Inflammatory macrophage (primary cell): ENCODE measurements around the gene ZNF430.
A peak's percentile ranks its signal among the peaks of the same experiment; 100 is the strongest.
"Not testable (repeated sequence)": the region's sequence is repeated elsewhere in the genome, so short reads cannot be mapped to it uniquely, and the experiment has no call there.

Experiments
- DNase-seq, 2 donors: peaks; one replicate each; pipeline ENCODE4 v3.0.0-alpha.2; 2020 to 2022
- total RNA-seq, 18 experiments: gene quantifications; one replicate each; lab custom pipeline; 2026; ENCODE audit warnings: mixed read lengths in 6 of 18, inconsistent platforms in 2 of 18; lab: John Stamatoyannopoulos, UW

ZNF430 gene
- total RNA-seq: 25.5 to 82.7 (median 43.2) reads per million in 18 experiments

DNA sequence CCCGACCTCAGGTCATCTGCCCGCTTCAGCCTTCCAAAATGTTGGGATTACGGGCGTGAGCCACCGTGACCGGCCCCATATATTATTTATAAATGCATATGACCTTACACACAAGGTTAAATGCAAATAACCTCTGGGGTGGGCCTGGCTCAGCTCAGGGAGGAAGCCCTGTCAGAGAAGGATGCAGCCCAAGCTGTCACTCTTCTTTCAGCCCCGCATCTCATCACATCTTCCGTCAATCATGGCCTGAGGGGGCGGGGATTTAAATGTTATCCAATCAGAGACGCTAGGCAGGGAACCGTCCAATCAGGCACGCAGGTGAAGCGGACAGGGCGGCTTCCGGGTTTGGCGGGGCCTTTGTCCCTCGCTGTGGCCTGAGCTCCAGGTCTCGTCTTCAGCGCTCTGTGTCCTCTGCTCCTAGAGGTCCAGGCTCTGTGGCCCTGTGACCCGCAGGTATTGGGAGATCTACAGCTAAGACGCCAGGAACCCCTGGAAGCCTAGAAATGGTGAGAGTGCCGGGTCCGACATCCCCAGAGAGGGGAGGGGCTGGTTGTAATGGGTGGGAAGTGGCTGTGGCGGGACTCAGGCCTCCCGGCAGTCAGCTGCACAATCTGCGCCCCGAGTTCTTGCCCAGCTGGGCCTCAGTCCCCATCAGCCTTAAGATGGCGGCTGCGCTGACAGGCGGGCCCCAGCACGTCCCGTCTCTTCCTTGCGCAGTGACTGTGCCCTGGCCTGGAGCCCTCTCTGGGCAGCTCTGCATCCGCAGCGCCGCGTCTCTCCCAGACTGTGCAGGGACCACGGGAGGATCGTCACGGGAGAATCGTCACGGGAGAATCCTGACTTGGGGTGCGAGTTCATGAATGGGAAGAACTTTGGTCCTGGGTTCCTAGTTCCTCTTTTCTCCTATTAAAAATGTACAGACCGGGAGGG is at the start of gene ZNF430:
Gene ZNF430 (plus strand): TSS at position 360 of the 930 bp plus-strand sequence. CDS start 144 bp downstream, at position 504.
- DNase-seq: peak; percentile 98

DNA sequence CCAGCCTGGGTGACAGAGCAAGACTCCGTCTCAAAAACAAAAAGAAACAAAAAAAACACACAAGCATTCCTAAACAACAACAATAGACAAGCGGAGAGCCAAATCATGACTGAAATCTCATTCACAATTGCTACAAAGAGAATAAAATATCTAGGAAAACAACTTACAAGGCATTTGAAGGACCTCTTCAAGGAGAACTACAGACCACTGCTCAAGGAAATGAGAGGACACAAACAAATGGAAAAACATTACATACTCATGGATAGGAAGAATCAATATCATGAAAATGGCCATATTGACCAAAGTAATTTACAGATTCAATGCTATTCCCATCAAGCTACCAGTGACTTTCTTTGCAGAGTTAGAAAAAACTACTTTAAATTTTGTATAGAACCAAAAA is 27.7 kb upstream of the ZNF430 start:
- not testable (repeated sequence) for DNase-seq

DNA sequence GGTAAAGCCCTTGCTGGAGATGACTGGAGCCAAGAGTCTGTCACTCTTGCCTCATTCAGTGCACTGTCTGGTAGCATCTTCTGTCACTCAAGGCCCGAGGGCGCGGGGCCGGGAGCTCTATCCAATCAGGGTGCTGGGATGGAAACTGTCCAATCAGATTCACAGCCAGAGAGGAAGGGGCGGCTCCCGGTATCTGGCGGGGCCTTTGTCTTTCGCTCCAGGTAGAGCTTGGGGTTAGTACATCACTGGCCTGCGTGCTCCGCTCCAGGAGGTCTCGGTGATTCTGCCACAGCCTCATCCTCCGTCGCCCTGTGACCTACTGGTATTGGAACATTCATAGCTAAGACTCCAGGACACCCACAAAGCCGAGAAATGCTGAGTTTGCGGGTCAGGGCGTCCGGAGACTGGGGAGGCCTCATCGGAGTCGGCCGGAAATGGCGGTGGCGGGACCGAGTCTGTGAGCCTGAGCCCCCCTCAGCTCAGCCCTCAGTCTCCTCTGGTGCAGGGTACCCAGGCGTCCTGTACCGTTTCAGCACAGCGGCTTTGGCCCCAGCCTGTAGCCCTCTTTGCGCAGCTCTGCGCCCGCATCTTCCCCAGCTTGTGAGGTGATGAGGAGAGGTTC is 20.6 kb upstream of the ZNF430 start:
- peak; percentile 62 to 78 for DNase-seq

DNA sequence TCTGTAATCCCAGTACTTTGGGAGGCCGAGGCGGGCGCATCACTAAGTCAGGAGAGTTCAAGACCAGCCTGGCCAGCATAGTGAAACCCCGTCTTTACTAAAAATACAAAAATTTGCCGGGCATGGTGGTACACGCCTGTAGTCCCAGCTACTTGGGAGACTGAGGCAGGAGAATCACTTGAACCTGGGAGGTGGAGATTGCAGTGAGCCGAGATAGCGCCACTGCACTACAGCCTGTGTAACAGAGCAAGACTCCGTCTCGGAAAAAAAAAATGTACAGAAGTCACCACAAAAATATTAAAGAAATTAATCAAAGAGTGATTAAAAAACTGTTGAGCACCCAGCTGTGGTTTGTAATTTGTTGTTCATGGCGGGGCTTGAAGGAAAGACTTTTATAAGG is 781 bp downstream of the ZNF430 start:
- not testable (repeated sequence) for DNase-seq

DNA sequence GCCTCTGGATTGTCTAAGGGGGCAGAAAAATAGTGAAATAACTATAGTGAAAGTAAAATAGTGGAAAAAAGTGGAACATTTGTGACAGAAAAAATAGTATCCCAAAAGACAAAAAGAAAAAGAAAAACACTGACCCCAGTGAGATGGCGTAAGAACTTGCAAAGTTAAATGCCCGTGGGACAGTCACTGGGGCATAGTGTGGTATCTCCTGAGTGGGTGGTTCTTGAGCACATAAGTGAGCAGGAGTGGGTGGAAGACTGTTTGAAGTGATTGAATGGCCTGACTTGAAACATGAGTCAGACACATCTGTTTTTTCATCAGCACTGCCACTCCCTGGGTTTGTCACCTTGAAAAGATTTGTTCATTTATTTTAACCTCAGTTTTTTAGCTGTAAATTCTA is 2.5 kb downstream of the ZNF430 start:
- DNase-seq: peak; percentile 76 to 94

DNA sequence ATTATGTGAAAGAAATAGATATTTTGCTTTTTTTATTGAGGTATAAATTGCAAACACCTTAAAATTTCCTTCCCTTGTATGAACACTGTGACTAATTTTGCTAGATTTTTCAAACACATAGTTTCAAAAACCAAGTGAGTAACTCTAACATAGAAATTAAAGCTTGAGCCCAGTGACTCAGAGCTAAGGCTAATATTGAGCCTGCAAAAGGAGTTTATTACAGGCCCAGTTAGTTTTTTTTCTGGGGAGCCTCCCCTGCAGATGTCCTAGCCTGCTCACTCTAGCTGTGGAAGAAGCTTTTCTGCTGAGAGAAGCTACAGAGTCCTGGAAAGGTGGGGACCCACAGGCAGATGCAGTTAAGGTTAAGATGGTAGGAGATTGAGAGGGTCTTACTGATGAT is 3.4 kb downstream of the ZNF430 start:
- DNase-seq: peak in 1 of 2 donors; percentile 4

DNA sequence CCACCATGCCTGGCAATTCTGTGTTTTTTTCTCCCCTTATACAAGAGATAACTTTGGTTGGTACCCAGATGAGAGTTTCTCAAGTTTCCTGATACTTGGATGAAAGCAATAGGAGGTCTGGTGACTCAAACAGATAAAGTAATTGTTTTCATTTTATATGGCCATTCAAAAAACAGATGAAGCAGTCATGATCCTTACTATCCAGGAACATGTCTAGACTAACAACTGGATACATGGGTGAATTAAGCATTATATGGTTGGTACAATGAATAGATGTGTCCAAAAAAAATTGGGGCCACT is 8.5 kb downstream of the ZNF430 start:
- DNase-seq: no peak

DNA sequence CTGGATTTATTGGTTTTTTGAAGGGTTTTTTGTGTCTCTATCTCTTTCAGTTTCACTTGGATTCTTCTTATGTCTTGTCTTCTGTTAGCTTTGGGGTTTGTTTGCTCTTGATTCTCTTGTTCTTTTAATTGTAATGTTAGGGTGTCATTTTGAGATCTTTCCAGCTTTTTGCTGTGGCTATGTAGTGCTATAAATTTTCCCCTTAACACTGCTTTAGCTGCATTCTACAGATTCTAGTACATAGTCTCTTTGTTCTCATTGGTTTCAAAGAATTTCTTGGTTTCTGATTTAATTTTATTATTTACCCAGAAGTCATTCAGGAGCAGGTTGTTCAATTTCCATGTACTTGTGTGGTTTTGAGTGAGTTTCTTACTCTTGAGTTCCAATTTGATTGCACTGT is 24.6 kb downstream of the ZNF430 start:
- DNase-seq: no peak

DNA sequence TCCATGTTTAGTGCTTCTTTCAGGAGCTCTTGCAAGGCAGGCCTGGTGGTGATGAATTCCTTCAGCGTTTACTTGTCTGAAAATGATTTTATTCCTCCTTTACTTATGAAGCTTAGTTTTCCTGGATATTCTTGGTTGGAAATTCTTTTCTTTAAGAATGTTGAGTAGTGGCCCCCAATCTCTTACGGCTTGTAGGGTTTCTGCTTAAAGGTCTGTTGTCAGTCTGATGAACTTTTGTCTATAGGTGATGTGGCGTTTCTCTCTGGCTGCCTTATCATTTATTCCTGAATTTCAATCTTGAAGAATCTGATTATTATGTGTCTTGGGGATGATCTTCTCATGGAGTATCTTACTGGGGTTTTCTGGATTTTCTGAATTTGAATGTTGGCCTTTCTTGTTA is 26.0 kb downstream of the ZNF430 start:
- no peak for DNase-seq

DNA sequence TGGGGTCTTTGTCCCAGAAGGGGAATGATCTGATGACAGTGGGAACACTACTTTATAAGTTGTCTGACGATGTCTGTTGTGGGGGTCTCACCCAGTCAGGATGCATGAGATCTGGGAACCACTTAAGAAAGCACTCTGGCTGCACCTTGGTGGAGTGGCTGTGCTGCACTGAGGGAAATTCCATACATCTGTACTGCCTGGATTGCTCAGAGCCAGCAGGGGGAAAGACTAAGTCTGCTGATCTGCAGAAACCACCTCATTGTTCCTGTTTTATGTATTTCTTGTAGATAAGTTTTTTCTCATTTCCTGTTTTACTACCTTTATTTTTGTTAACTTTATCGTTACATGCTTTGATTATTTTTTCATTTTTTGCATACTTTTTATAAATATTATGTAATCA is 27.3 kb downstream of the ZNF430 start:
- DNase-seq: peak in 1 of 2 donors; percentile 44

DNA sequence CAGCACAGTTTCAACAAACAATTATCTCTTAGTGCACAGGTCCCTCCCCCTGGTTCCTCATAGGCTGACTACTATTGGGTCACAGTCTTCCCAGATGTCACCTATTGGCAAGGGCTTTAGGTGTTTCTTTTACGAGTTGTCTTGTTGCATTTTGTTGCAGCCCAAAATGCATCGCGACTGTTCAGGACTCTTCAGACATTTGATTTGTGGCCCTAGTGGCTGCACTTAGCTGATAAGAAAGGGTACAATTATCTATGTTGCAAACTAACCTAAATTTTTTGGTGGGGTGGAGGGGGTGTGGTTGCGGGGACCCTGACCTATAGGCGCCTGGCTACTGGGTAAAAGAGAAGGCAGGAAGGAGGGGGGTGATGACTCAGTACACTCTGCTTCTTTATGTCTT is 32.4 kb downstream of the ZNF430 start:
- no peak for DNase-seq

DNA sequence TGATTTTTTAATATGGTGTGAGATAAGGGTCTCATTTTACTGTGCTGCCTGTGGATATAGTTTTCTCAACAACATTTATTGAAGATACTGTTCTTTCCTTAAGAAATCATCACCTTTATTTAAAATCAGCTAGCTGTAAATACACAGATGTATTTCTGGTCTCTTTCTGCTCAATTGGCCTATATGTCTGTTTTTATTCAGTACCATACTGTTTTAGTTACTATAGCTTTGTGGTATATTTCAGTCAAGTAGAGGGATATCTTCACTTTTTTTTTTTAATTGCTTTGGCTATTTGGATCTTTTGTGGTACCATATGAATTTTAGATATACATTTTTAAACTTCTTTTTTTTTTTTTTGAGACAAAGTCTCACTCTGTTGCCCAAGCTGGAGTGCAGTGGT is 44.9 kb downstream of the ZNF430 start:
- DNase-seq: no peak

DNA sequence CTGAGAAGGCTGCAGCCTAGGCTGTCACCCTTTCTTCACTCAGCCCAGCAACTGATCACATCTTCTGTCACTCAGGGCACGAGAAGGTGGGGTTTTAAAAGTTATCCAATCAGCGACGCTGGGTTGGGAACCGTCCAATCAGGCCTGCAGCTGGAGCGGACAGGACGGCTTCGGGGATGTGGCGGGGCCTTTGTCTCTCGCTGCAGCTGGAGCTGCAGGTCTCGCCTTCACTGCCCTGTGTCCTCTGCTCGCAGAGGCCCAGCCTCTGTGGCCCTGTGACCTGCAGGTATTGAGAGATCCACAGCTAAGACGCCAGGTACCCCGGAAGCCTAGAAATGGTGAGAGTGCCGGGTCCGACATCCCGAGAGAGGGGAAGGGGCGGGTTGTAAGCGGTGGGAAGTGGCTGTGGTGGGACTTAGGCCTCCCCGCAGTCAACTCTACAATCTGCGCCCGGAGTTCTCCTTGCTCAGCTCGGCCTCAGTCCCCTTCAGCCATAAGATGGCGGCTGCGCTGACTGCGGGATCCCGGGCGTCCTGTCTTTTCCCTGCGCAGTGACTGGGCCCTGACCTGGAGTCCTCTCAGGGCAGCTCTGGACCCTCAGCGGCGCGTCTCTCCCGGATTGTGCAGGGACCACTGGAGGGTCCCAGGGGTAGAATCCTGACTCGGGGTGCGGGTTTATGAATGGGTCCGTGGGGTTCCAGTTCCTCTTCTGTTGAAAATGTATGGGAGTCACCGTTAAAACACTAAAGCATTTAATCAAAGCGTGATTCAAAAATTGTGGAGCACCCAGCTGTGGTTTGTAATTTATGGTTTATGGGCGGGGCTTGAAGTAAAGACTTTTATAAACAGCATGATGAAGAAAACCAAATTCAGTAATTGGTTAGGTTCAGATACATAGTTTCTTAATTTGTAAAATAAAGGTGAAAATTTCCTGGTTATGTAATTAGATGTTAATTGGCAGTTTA is 61.8 kb downstream of the ZNF430 start, which contains the start of gene ZNF714:
Gene ZNF714 (plus strand): TSS at position 193 of the 965 bp plus-strand sequence. CDS start 16,066 bp downstream, outside the sequence.
- DNase-seq: peak; percentile 88 to 96

DNA sequence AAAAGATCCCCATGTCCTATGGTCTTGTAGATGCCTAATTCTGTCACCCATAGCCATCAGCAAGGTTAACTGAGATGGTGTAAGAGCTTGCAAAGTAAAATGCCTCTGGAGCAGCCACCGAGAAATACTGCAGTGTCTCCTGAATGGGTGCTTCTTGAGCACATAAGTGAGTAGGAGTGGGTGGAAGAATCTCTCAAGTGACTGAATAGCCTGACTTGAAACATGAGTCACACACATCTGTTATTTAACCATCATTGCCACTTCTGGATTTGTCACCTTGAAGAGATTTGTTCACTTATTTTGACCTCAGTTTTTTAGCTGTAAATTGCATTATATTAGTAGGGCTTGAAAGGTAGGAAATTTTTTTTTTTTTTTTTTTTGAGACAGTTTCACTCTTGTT is 63.9 kb downstream of the ZNF430 start:
- peak; percentile 64 to 90 for DNase-seq

DNA sequence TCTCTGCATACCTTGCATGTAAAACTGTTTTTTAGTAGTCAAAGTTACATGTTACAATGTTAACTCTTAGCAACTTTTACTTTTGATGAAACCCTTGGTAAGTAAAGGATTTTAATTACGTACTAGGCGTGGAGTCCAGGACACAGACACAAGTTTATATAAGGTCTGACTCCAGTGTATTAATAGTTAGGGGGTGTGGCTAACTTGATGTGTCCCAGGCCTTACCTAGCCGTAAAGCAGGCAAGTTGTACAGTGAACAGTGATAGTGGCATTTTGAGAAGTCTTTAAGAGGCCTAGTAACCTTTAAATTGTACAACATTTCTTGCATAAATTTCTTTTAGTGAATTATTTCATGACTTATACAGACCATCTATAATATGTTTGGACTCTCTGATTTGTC is 67.4 kb downstream of the ZNF430 start:
- no peak for DNase-seq

DNA sequence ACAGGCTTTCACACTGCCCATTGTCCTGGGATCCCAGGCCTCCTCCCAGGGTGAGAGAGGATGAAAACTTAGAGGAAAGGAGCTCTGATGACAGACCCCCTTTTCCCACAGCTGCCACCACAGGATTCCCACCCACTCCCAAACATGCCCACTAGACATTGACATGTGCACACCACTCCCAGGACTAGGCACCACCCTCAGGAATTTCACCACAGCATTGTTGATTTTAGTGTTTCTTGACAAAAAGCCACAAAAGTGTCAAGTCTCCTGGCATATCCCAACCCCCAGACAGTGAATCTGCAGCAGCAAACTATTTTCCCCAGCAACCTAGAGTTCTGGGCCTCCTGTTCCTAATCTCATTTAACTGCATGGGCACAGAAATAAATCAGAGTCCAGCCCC is 71.7 kb downstream of the ZNF430 start:
- no peak for DNase-seq

DNA sequence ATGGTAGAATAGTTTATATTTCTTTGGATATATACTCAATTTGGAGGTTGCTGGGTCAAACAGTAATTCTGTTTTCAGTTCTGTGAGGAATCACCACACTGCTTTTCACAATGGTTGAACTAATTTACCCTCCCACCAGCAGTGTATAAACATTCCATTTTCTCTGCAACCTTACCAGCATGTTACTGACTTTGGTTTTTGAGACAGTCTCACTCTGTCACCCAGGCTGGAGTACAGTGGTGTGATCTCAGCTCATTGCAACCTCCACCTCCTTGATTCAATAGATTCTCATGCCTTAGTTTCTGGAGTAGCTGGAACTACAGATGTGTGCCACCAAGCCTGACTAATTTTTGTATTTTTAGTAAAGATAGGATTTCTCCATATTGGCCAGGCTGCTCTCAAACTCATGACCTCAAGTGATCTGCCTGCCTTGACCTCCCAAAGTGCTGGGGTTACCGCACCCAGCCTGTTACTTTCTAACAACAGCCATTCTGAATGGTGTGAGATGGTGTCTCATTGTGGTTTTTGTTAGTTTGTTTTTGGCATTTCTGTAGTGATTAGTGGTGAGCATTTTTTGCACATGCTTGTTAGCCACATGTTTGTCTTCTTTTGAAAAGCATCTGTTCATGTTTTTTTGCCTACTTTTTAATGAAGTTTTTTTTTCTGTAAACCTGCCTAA is 74.0 kb downstream of the ZNF430 start:
- no peak for DNase-seq

DNA sequence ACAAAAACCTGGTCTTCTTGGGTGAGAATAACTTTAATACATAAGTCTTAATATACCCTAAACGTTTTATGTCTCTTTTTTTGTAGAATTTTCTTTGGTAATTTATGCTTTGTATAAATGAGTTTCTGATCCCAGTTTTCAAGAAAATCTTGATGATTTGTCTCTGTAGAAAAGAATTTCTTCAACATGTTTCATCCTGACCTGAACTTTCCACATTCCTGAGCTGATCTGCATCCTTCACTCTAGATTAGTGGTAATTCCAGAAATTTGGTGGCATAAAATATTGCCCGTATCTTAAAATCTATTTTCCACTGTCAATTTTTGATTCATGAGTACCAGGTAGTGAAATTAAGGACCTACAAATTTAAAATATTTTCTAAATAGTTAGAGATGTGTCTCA is 77.8 kb downstream of the ZNF430 start:
- DNase-seq: no peak

DNA sequence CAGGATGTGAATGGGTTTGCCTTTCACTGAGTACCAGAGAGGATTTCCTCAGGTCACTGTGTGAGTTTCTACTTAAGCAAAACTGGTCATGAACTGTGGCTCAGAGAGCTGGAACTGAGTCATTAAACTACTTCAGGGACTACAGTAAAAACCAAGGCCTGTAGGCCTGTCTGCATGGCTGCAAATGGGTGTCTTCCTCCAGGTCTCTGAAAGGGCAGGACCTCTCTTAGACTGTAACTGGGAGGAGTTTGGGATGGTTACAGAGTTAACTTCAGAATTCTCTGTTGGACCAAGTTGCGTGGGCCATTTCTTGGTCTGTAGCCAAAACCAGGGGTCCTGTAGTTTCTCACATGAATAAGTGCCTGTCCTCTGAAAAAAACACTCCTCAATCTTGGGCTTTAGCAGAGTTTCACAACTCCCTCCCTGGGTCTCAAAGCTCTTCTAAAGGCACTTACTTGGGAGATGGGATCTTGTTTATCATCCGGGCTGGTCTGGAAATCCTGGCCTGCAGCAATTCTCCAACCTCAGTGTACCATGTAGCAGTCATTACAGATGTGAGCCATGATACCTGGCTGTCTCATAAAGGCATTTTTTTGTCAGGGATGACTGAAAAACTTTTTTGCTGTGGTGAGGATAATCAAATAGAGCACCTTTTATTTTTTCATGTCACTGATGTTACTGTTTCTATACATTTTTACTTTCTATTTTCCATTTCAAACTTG is 81.2 kb downstream of the ZNF430 start:
- DNase-seq: no peak

DNA sequence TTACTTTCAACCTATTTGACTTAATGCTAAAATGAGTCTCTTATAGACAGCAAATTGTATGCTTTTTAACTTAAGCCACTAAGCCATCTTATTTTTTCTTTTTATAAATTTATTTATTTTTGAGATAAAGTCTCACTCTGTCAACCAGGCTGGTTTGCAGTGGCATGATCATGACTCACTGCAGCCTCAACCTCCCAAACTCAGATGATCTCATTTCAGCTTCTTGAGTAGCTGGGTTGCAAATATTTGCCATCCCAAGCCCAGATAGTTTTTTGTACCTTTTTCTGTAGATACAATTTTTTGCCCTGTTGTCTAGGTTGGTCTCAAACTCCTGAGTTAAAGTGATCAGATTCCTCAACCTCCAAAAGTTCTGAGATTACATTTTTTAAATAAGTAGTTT is 88.7 kb downstream of the ZNF430 start:
- DNase-seq: peak in 1 of 2 donors; percentile 31
